Heart left ventricle (tissue), 13 donors: Measurements from ENCODE around the gene CRY1.

Source experiments
- CTCF ChIP-seq, 12 donors: fragments of 200-600 bp; sonication (generic) in 4 of 12; IDR thresholded peaks; one replicate each; pipeline versions ENCODE4 v1.5.0 to v1.8.0; 2018 to 2022; ENCODE audit warnings: antibody characterized with exemption in 12 of 12, mild to moderate bottlenecking in 5 of 12
- POLR2A ChIP-seq, 2 donors: fragments of 450-650 bp; IDR thresholded peaks; one replicate each; pipeline ENCODE4 v1.6.1; 2017; ENCODE audit warnings: antibody characterized with exemption in 2 of 2, mild to moderate bottlenecking in 2 of 2, moderate library complexity in 2 of 2
- donor health status: ischemic (EF 13 %, LVEDD 7.1; RV severe dilation, severe dysfunction).
- donor health status: DM: no; HTN: yes; CAD: no.
- donor health status: DM: no; HTN: no; CAD: no.
- donor health status: ischemic (EF 25% LVEDD 6.9; RV normal size, moderate dysfunction).
- donor health status: ischemic (EF 25% LVEDD 5.7; RV mildly dilated, moderate dysfunction).
- donor health status: ischemic (EF 35%, LVEDD 5.7; RV mildly dilated, moderate dysfunction).
- donor health status: nonischemic (EF 11% LVEDD 7.7; RV severe dilation, severe dysfunction).
- donor health status: DM: yes; HTN: yes; CAD: no.
- donor health status: PGD.
- donor health status: ischemic (EF 29% LVEDD 5.4; RV normal size, mild dysfunction).
- donor health status: nonischemic (EF 23%, LVEDD 6.1; RV moderate dilation, normal function).

DNA sequence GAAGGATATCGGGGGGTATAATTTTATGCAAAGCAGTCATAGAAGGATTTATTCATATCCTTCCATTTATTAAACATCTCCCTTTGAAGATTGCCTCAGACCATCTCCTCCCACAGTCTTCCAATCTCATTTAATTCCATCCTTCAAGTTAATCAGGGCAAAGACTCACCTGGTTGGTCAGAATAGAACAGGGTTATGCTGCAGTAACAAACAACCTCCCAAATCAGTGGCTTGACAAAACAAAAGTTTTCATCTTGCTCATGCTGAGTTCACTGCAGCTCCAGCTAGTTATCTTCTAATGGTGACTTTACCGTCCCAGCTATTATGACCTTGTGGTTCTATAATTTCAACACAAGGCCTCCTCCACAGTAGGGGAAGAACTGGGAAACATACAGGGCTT lies 57.6 kb downstream of the CRY1 start:
- TF ChIP-seq CTCF (IDR thresholded peaks at IDR 0.05) (no peak), POLR2A (IDR thresholded peaks at IDR 0.05) (no peak)
